ENCODE results near the gene ALG2.

ALG2 gene, protein sequence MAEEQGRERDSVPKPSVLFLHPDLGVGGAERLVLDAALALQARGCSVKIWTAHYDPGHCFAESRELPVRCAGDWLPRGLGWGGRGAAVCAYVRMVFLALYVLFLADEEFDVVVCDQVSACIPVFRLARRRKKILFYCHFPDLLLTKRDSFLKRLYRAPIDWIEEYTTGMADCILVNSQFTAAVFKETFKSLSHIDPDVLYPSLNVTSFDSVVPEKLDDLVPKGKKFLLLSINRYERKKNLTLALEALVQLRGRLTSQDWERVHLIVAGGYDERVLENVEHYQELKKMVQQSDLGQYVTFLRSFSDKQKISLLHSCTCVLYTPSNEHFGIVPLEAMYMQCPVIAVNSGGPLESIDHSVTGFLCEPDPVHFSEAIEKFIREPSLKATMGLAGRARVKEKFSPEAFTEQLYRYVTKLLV

GRCh38 chr9:99221621-99222415 is at the start of gene ALG2, which contains the start of gene SEC61B:
TSS of gene ALG2 (minus strand) at chr9:99221942. CDS start at chr9:99221894, 48 bp downstream.
TSS of gene SEC61B (plus strand) at chr9:99222282. CDS start at chr9:99222364, 82 bp downstream.
- peak; percentile 88 to 93 for DNase-seq (ENCODE audit: low read depth in 2 of 2)

DNA sequence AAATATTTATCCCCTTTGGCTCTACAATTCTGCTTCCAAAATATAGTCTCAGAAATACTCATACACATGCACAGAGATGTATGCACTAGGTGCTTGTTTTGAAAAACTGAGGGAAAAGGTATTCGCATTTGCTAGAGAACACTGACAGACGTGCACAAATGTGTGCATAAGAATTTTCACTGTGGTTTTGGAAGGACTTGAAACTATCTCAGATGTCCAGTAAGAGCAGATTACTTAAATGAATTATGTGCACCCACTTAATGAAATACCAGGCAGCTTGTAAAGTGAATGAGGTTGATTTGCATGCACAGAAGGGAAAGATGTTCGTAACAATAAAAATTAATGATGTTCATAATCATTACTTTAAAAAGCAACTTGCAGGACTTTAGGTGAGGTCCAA is 48.7 kb upstream of the ALG2 start:
- DNase-seq (ENCODE audit: low read depth in 2 of 2): no peak

DNA sequence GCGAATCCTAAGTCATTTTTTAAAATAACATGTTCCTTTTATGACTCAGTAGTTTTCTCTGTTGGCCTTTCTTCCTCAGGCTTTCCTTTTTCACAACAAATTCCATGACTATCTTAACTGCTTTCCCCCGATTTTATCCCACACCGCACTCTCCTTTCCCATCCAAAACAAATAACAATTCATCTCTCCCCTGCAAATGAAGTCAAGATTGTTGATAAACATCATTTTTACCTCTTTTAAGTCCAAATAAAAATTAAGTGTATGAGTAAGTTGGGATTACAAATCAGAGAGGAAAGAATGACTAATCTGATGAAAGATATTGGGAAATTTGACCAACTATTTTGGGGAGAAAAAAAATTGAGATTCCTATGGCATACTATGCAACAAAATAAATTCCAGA is 47.7 kb upstream of the ALG2 start:
- DNase-seq (ENCODE audit: low read depth in 2 of 2): no peak

DNA sequence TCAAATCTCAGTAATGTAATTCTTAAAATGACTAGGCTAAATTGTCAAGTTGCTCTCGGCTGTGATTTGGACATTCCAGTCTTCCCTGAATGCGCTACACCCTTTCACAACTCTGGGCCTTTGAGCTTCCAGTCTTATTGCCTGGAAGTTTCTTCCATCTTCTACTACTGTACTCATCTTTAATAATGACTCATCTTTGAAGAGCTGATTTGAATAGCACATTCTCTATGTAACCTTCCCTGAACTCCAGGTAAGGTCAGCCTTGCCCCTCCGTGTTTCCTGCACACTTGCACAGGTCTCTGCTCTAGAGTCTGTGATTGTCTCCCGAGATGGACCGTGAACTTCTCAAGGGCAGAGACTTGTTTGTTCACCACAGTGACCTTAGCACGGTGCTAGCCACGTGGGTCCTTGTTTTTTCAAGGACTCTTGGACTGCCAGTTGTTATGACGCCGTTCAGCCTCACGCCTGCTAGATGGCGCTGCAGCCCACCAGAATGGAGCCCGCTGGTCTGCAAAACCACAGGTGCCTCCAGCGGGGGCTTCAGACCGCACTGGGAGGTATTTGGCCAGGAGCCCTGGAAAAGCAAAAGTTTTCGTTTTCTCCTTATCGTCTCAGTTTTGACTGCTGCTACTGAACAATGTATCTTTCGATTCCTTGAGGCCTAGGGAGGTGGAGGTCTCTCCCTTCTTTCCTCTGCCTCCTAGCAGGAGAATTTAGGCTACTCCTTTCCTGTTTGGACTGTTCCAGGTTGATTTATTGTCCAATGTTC is 44.7 kb upstream of the ALG2 start:
- peak; percentile 47 to 51 for DNase-seq (ENCODE audit: low read depth in 2 of 2)

- no peak for DNase-seq (ENCODE audit: low read depth in 2 of 2)
These were observed 43.9 kb upstream of the ALG2 start for GRCh38 chr9:99265691-99266090.

DNA sequence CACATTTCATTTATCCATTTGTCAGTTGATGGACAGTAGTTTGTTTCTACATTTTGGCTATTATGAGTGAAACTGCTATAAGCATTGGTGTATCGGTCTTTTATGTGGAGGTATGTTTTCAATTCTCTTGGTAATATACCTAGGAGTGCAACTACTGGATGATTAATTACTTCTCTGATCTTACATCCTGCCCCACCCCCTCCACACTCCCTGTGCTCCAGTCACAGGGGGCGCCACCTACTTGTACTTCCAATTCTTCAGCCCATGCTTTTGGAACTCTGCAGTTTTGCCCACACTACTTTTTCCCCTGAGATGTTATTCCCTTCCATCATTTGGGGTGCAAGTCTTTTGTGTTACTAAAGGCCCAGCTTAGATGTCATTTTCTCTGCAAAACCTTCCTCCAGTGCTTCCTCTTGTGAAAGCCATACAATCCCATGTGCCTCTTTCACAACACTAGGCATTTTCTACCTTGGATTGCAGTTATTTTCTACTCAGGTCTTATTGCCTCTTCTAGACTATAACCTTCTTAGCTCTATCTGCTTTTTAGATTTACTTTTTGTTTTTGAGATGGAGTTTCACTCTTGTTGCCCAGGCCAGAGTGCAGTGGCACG is 42.4 kb upstream of the ALG2 start:
- no peak for DNase-seq (ENCODE audit: low read depth in 2 of 2)

- no peak for DNase-seq (ENCODE audit: low read depth in 2 of 2)
These were observed 41.2 kb upstream of the ALG2 start for GRCh38 chr9:99262949-99263418.

GRCh38 chr9:99261923-99262322 is 40.2 kb upstream of the ALG2 start:
- DNase-seq (ENCODE audit: low read depth in 2 of 2): no peak

DNA sequence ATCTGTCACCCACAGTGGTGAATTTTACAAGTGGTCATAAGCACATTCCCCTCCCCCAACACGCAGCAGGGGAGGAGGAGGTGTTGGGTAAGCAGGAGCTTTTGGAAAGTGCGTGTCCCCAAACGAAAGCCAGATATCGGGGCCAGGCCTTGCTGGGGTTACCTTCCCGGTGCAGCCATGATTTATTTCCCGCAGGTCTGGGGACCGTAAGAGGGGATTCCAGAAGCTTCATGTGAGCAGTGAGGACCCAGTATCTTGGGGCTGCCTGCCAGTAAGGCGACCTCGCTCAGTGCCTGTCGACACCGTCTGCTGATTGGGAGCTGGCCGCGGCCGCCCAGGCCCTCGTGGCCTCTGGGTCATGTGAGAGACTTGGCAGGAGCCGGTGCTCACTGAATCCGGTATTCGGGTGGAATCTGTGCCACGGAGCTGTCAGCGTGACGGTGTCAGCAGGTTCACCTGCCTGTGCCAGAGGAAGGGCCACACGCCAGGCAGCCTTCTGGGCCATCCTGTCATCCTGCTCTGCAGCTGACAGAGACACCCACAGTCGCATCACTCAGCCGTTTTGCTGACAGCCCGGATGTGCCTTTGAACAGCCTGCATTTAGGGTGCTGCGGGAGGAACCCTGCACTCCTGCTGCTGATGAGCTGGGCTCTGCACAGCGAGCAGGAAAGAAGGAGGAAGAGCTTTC is 37.6 kb upstream of the ALG2 start:
- DNase-seq (ENCODE audit: low read depth in 2 of 2): no peak

DNA sequence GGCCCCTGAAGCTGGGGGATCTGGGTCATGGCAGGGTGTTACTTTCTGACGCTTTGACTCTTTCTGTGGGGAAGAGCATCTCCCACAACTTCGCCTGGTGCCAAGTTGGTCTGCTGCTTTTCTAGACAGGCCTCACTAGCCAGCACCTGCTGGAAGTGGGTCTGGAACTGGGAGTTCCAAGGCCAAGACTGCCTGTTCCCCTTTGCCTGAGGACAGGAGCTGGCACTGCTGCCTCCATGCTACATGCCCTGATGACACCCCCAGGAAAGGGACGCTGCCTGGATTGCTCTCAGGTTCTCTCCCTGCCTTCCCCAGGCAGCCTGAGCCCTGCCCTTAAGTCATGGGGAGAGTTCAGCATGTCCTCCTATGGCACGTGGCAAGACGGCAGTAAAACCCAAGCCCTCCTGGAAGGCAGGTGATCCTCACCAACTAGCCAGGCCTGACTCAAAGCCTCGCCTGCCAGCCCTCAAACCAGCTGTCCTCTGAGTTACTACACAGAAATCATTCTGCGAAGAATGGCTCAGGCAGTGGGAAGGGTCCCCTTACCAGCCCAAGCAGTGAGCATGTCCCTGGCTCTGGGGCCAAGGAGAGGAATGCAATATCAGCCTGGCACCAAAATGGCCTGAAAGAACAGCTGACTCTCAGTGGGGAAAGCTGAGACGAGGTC is 36.1 kb upstream of the ALG2 start:
- DNase-seq (ENCODE audit: low read depth in 2 of 2): no peak

GRCh38 chr9:99255651-99256050 is 33.9 kb upstream of the ALG2 start:
- no peak for DNase-seq (ENCODE audit: low read depth in 2 of 2)

DNA sequence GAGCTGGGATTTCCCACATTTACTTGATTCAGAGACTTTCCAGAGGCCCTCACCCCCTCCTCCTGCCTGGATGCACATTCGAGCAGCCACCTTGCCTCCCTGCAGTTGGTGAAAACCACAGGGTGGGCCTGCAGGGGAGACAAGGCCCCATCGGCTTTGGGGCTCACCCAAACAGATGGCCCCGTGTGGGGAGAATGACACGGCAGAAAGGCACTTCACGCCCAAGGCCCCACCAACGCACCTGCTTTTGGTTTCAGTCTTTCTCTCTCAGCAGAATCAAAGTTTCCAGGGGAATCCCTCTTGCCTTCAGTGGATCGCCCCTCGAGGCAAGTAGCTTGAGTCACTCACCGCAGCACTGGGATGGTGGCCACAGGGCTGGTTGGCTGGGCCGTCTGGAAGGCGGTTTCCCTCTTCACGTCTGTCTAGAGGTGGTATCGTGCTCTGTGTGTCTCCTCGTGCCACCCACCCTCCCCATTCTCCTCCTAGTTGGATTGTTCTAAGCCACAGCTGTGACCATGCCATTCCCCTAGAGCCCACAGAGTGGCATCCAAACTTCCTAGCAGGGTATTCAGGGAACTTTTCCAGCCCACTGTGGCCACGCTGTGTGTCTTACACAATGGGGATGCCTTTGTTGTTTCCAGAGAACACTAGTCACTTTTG is 32.2 kb upstream of the ALG2 start:
- peak; percentile 75 to 76 for DNase-seq (ENCODE audit: low read depth in 2 of 2)

DNA sequence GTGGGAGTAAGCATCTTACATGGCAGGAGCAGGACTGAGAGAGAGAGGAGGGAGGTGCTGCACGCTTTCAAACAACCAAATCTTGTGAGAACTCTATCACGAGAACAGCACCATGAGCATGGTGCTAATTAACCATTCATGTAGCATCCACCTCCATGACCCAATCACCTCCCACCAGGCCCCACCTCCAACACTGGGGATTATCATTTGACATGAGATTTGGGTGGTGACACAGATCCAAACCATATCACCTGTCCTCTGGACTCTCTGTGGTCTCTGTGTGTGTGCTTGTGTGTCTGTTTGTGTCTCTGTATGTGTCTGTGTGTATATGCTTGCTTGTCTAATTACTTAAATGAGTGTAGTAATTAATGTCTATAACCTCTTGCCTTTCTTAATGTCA is 31.4 kb upstream of the ALG2 start:
- DNase-seq (ENCODE audit: low read depth in 2 of 2): no peak

DNA sequence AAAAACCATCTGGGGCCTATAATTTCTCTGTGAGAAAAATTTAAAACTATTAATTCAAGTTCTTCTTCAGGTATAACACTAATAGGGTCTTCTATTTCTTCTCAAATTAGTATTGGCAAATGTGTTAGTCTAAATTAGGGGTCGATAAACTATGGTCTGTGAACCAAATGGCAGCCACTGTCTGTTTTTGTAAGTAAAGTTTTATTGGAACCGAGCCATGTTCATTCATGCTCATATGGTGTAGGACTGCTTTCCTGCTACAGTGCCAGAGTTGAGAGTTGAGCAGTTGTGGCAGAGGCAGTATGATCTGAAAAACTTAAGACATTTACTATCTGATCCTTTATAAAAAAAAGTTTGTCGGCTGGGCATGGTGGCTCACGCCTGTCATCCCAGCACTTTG is 29.4 kb upstream of the ALG2 start:
- DNase-seq (ENCODE audit: low read depth in 2 of 2): no peak

DNA sequence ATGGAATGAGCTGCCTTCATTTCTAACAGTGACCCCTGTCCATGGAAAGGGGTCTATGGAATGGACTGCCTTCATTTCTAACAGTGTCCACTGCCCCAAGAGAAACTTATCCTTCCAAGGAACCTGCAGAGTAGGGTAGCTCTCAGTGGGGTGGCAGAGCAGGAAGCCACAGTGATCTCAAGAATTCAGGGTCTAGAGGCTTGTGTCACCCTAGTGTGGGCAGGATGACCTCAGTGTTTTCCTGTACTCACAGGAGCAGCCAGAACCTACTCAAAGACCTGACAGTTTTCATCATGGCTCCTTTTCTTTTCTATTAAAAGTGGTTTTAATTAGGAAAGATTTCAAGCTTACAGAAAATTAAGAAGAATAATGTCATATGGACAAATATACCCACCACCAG is 27.9 kb upstream of the ALG2 start:
- DNase-seq (ENCODE audit: low read depth in 2 of 2): no peak

DNA sequence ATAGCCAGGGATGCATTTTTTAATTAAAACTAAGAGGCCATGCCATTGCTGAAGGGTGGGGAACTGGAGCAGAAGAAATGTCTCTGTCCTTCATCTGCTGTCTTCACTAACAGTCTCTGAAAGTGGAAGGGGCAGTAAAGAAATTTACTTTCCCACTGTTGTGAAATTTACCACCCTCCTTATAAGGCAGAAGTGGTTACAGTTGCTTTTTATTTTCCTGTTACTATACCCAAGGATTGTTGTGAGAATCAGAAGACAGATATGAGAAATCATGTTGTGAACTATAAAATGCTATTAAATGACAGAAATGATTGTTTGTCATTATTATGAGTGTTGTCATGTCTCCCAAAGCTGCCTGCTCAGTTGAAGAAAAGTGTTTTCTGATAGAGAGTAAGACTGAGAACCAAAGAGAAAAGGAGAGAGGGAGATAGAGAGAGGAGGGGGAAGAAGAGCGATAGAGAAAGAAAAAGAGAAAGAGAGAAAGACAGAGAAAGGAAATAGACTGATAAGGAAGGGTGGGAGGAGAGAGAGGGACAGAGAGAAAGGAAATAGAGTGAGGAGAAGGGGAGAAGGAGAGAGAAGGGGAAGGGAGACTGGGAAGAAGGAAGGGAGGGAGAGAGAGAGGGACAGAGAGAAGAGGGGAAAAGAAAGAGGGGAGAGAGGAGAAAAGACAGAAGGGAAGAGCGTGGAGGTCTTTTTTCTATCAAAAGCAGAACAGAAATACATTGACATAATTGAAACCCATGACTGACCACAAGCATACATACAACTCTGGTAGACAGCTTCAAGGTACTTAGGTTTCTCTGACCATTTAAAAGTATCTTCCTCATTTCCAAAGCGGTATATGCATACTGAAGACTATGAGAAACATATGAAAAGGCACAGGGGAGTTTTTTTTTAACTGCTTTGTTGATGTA is 22.9 kb upstream of the ALG2 start:
- DNase-seq (ENCODE audit: low read depth in 2 of 2): no peak

- DNase-seq (ENCODE audit: low read depth in 2 of 2): no peak
These were observed 19.4 kb upstream of the ALG2 start for GRCh38 chr9:99241106-99241505.

DNA sequence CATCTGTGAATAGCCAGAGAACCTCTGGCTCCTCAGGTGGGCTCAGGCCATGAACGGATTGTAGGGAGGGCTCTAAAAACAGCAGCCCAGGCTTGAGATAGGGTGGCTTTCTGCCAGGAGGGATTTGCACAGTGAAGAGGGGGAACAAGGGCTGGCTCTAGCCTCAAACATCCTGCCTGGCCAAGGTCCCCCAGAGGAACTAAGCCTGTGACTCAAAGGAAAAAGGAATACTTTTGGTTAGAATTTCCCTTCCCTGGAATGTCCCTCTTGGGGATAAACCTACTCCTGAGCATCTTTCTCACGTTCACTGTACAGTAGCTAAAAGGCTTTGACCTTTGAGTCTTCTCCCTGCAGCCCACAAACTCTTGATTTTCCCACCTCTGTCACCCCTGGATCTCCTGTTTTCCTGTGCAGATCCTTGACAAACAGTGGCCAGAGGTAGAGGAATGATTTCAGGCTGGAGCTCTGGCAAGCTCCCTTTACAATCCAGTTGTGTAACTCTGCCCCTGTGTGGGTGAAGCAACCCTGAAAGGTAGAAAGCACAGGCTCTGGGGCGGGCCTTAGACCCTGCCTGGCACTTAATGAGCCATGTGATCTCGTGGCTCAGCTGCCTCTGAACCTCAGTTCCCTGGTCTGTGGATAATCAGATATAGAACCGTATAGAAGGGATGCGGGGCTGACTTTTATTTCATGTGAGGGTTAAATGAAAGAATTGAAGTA is 17.8 kb upstream of the ALG2 start:
- DNase-seq (ENCODE audit: low read depth in 2 of 2): no peak
